Ureter (tissue), 1 donor: ENCODE measurements around the gene FREM1. TPM values are rescaled to one million over a fixed set of nuclear protein-coding genes. Genes with fewer than 3 reads are reported as not detected.

ENCODE experiments used
- DNase-seq: peaks from one replicate; pipeline ENCODE4 v3.0.0-alpha.2; 2020; ENCODE audit warnings: low spot score
- total RNA-seq: library from RNA; stranded (reverse); gene quantifications from one replicate; pipeline ENCODE4 v1.2.4, GENCODE V29; 2023
- donor health status: DM: yes; HTN: yes; CAD: no.

Gene FREM1
- total RNA-seq, 1 donor from 2014 or later: 17.5 TPM

GRCh38 chr9:14819183-14819582 lies 91.0 kb downstream of the FREM1 start:
- DNase-seq: no peak

- DNase-seq: no peak
Measured at GRCh38 chr9:14814249-14814628, 96.0 kb downstream of the FREM1 start.

DNA sequence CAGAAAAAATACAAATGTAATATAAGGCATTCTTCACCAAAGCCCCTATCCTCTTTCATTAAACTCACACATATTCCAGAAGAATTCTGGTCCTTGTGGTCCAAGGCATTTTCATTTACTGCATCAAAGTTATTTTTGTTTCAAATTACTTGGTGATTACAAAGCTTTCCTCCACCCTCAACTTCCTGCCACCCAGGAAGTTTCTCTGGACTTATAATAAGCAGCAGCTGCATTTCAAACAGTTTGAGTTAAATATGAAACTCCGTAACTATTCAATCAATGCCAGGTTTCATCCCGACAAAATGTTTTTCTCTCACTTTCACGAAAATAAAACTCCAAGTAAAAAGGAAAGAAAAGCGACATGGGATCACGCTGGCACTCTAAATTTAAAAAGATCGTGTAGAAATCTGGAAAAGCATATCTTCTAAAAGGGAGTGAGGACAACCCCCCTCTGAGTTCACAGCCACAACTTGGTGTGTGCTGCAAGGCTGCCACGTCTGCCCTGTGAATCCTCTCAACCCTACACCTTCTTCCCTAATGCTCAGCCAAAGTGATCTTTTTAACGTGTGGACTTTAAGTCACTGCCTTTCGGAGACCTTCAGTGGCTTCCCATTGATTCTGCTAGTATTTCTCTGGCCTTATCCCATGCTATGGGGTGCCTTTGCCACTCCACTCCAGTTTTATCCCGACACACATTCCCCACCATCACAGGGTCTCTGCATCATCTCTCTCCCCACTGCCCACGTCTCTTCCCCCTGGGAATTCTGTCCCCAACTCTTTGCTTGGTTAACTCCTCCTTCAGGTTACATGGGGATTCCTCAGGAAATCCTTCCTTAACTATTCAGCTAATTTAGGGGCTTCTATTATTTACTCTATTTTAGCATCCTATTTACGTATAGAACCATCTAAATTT lies 96.6 kb downstream of the FREM1 start:
- DNase-seq: no peak

DNA sequence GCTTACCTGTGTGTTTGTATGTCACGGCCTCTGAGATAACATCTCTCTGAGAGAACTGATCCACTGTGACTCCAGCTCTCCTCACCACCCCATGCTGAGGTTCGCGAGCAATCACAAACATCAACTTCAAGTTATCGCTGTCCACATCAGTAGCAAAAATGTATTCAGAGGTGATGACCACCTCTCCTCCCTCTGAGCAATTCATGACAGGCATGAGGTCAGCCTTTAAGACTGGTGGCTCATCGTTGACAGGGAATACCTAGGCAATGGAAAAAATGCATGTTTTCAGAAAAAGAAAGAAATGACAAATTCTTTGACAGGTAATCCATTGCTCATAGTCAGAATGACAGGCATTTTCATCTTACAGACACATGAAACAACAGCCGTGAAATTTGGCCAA lies 97.4 kb downstream of the FREM1 start:
- no peak for DNase-seq

GRCh38 chr9:14811844-14812243 lies 98.4 kb downstream of the FREM1 start:
- DNase-seq: no peak

DNA sequence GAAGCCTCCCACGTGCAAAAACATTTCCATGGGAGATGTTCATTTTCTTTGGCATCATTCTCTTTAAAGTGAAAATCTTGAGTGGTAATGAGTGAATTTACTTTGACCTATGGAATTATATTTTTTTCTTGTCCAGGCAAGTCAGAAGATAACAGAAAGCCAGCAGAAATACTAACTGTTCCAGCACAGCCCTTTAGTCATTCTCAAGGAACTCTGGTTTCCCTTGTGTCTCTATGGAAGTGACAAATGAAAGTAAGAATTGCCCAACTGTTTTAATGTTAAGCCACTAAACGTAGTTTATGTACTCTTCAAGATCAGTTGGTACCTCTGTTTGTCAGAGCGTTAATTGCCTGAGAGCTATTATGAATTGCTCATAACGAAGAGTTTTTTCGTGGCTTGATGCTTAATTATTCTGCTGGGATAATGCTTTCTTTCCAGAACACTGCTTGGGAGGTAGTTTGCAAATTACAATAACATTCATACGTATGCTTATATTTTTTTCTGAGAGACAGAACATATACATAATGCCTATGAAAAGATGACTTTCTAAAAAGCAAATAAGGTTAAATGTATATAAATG lies 103.2 kb downstream of the FREM1 start:
- DNase-seq: no peak

GRCh38 chr9:14799030-14799429 lies 111.2 kb downstream of the FREM1 start:
- DNase-seq: no peak

GRCh38 chr9:14797435-14797834 lies 112.8 kb downstream of the FREM1 start:
- no peak for DNase-seq

DNA sequence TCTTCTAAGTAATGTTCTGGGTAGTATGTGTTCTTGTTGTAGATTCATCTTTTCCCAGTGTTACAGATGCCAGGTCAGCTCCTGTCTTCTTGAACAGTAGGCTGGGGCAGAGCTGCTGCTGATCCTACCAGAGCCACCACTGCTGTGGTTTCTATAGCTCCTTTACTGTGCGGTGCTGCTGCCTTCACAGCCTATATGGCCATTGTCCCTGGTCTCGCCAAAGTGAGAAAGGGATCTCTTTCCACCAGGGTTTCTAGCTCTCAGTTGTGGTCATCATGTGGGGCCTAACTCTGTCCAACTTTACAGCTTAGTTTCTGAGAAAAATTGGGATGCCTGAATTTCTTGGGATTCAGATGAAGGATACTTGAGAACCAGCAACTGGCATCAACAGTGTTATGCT lies 116.8 kb downstream of the FREM1 start:
- DNase-seq: no peak

- DNase-seq: no peak
Measured at GRCh38 chr9:14790628-14791027, 119.6 kb downstream of the FREM1 start.

GRCh38 chr9:14788846-14789245 lies 121.4 kb downstream of the FREM1 start:
- DNase-seq: no peak

GRCh38 chr9:14783358-14783757 lies 126.9 kb downstream of the FREM1 start:
- no peak for DNase-seq

DNA sequence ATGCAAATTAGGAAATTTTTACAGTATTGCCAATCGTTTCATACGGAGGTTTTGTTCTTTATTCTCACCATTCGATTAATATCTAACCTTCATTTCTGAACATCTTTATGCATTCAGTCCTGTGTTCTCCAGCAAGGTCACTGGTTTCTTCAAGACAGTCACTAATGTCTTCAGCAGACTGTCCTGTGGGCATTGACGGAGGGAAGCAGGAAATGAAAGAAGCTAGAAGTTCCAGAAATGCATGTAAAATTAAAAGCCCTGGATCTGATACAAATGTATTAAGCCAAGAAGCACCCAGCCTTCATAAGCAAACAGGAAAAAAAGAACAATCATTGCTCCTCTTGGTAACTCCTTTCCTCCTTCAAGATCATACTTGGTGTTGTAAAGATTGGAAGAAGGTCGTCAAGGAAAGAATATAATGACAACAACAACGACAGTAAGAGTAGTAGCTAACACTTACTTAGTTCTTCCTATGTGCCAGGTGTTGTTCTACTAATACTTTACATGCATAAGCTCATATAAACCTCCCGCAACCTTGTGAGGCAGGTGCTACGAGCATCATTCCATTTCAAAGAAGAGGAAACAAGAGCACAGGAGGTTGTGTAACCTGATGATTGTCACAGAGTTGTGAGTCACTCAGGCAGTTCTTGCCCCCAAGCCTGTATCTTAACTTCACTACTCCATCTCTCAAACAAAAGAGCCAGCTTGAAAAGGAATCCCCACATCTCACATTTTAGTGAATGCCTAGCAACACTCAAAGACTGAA lies 127.8 kb downstream of the FREM1 start:
- no peak for DNase-seq

DNA sequence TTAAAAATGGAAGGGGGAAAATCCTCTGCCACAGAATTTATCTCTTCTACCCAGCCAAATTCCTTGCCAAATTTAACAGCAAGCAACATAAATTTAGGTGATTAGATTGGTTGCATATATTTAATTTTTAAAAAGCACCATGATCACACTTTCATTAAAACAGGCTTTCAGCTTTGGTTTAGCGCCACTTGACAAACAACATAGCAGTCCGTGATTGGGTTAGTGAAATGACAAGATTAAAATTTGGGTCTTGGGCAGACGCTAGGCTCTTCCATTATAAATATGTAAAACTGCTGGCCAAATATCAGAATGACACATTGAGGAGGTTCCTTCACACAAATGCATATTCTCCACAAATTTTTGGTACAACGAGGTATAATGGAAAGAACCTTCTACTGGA lies 129.5 kb downstream of the FREM1 start:
- DNase-seq: no peak

GRCh38 chr9:14780251-14780650 lies 130.0 kb downstream of the FREM1 start:
- no peak for DNase-seq

GRCh38 chr9:14779566-14780022 lies 130.6 kb downstream of the FREM1 start:
- DNase-seq: no peak

DNA sequence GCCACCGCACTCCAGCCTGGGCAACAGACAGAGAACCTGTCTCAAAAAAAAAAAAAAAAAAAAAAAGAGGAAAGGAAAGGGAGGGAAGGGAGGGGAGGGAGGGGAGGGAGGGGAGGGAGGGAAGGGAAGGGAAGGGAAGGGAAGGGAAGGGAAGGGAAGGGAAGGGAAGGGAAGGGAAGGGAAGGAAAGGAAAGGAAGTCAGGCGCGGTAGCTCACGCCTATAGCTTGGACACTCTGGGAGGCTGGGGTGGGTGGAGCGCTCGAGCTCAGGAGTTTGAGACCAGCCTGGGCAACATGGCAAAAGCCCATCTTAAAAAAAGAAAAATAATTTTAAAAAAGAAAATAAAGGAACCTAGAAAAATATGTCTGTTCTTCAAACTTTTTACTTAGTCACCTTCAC lies 131.7 kb downstream of the FREM1 start:
- no peak for DNase-seq

DNA sequence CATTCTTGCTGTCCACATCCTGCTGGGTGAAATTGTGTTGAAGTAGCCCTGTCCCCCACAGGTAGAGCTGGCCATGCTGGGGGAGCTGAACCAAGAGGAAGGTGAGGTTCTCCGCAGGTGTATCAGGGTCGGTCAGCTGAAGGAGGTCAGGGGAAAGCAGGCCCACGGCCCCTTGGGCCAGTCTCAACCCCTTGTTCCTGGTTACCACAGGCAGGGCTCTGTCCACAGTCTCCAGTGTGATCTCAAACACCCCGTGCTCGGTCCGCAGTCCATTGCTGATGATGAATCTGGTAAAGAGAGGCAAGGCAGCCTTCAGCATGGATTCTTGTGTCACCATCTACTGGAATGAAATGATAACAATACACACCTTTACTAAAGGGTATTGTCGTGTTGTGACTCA lies 134.3 kb downstream of the FREM1 start:
- DNase-seq: no peak

DNA sequence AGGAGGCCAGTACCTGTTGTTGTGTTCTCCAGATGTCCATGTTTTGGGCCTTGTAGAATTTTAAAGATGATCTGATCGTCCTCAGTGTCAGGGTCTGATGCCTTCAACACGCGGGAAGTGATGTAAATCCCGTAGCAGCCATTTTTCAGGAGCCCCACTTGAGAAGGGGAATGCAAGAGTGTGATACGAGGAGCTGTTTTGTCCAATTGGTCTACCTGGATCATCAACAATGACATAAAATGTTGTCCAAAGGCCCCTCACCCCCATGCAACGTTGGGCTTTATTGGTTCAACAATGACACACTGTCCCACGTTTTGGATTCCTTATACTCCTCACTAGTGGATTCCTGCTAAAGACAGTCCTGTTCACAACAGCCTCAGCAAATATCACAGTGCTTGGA lies 139.6 kb downstream of the FREM1 start:
- DNase-seq: no peak

DNA sequence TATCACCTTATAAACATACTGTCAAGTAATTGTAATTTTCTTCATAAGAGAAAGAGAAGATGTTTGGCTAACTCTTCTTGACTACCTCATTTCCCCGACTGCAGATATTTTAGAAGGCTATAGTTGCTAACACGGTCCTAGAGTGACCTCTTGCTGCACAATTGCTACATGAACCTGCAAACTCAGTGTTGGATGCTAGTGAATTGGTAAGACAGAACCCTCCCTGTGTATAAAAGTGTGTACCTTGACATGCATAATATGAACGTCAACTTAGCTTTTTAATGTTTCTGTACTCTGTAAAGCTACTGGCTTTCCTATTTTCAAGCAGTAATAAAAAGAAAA lies 141.0 kb downstream of the FREM1 start:
- DNase-seq: no peak

- no peak for DNase-seq
Measured at GRCh38 chr9:14768405-14769229, 141.6 kb downstream of the FREM1 start.

DNA sequence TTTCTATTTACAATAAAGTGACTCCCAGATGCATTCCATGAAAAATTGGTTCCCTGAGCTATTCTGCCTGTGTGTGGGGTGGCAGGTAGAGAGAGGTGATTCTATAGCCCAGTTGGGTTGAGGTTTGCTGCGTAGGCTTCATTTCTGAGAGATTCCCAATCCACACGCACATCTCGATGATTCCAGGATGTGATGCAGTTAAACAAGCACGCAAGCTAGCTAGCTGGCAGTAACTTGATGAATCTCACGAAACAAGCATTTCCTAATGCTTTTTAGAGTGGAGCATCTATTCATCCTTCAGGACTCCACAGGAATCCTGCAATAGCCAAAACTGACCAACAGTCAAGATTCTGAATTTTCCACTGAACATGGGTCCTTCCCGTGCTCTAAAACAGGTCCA lies 143.9 kb downstream of the FREM1 start:
- no peak for DNase-seq
